DND-41 (cell line): ENCODE results near the gene SLC4A1AP.

ENCODE experiments used
- CTCF ChIP-seq: IDR thresholded peaks from 2 replicates; pipeline ENCODE4 v1.5.1; 2012; ENCODE audit warnings: borderline replicate concordance, low read length, moderate library complexity, mild to moderate bottlenecking; ENCODE audit not compliant: poor library complexity, severe bottlenecking; ENCODE audit errors: extremely low read depth
- EZH2 ChIP-seq: IDR thresholded peaks from 3 replicates; pipeline ENCODE4 v1.6.1; 2012; ENCODE audit warnings: borderline replicate concordance, low read depth, mild to moderate bottlenecking, moderate library complexity, low read length, inconsistent platforms; ENCODE audit not compliant: severe bottlenecking

- TF ChIP-seq CTCF (no peak), EZH2 (no peak)
Measured at GRCh38 chr2:27741673-27742072, 78.0 kb downstream of the SLC4A1AP start.
